Neural crest cell (in vitro differentiated cells): Measurements from ENCODE around the gene VPS4A. TPM values are rescaled to one million over a fixed set of nuclear protein-coding genes. Genes with fewer than 3 reads are reported as not detected.
A peak's percentile ranks its signal among the peaks of the same experiment; 100 is the strongest.

Experiments
- DNase-seq: peaks from one replicate; pipeline ENCODE4 v3.0.0; 2021; ENCODE audit warnings: low read depth, mixed read lengths, low spot score
- H3K27ac Mint-ChIP-seq: one replicate; pipeline ENCODE4 v1.8.0; 2021; ENCODE audit warnings: mild to moderate bottlenecking, mixed read lengths; ENCODE audit not compliant: unreplicated experiment
- H3K27me3 Mint-ChIP-seq: 2 replicates; pipeline ENCODE4 v1.8.0; 2021; ENCODE audit warnings: low read depth, mild to moderate bottlenecking, mixed read lengths
- H3K36me3 Mint-ChIP-seq: 2 replicates; pipeline ENCODE4 v1.8.0; 2021; ENCODE audit warnings: low read depth, mild to moderate bottlenecking, mixed read lengths
- H3K4me1 Mint-ChIP-seq: 2 replicates; pipeline ENCODE4 v1.8.0; 2021; ENCODE audit warnings: mixed read lengths
- H3K4me3 Mint-ChIP-seq: one replicate; pipeline ENCODE4 v1.8.0; 2021; ENCODE audit warnings: mild to moderate bottlenecking, mixed read lengths
- H3K9me3 Mint-ChIP-seq: 2 replicates; pipeline ENCODE4 v1.8.0; 2021; ENCODE audit warnings: mixed read lengths
- CTCF ChIP-seq: fragments of 200-600 bp; sonication (generic); conservative IDR thresholded peaks from 2 replicates; pipeline ENCODE4 v1.5.0; 2021; ENCODE audit warnings: antibody characterized with exemption, mild to moderate bottlenecking
- total RNA-seq: library from RNA; stranded (reverse); gene quantifications from 2 replicates; pipeline ENCODE4 v1.2.1, GENCODE V29; 2021

The VPS4A gene
- total RNA-seq, 1 donor from 2014 or later = 35.3 TPM

DNA sequence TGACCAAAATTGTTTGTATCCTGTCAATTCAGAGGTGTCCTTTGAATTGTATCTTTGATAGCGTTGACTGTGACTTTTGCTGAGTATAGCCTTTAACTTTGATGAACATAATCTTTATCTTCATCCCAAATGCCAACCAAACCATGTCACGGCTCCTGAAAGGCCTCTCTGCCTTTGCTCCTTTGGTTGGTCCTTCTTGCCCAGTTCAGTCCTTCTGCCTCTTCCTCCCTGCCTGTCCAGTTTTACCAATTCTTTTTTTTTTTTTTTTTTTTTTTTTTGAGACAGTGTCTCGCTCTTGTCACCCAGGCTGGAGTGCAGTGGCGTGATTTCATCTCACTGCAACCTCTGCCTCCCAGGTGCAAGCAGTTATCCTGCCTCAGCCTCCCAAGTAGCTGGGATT, 12.9 kb upstream of the VPS4A start:
- Mint-ChIP-seq H3K9me3 (no peaks in the 10 kb centered on the region), H3K36me3 (peaks cover 6% of the 10 kb centered on the region), H3K4me3 (no peak overlapping the region), H3K27ac (peak overlapping the region; percentile 62), H3K4me1 (no peaks in the 10 kb centered on the region), H3K27me3 (no peaks in the 10 kb centered on the region)
- TF ChIP-seq CTCF = no peak
- DNase-seq = no peak

- no peaks in the 10 kb centered on the region for H3K4me1 Mint-ChIP-seq
- no peak overlapping the region for H3K4me3 Mint-ChIP-seq
- peaks cover 6% of the 10 kb centered on the region for H3K36me3 Mint-ChIP-seq
- TF ChIP-seq CTCF = no peak
- no peaks in the 10 kb centered on the region for H3K27me3 Mint-ChIP-seq
- H3K27ac Mint-ChIP-seq = peak overlapping the region; percentile 90
- no peaks in the 10 kb centered on the region for H3K9me3 Mint-ChIP-seq
- DNase-seq = no peak
Observed at GRCh38 chr16:69301187-69301586, 10.0 kb upstream of the VPS4A start.

DNA sequence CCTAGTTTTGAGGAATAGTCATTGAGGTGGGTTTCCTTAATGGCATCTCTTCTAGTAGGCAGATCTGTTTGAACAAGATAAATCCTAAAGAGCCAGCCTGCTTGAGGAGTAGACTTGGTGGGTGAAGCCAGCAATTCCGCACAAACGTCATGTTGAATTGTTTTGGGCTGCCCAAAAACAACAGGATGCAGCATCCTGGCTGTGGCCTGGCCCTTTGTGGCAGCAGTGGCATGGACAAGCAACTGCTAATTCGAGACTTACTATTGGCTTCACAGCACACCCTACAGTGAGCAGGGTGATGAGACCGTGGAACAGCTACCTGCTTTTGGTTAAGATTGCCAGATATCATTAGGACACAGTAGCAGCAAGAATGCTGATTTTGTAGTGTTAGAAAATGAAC, 9.3 kb upstream of the VPS4A start:
- Mint-ChIP-seq H3K27ac (no peak overlapping the region), H3K4me1 (no peaks in the 10 kb centered on the region), H3K9me3 (no peaks in the 10 kb centered on the region), H3K36me3 (peaks cover 6% of the 10 kb centered on the region), H3K27me3 (no peaks in the 10 kb centered on the region), H3K4me3 (no peak overlapping the region)
- TF ChIP-seq CTCF = no peak
- no peak for DNase-seq

- Mint-ChIP-seq H3K36me3 (peaks cover 6% of the 10 kb centered on the region), H3K27me3 (no peaks in the 10 kb centered on the region), H3K4me3 (no peak overlapping the region), H3K4me1 (no peaks in the 10 kb centered on the region), H3K27ac (peak overlapping the region; percentile 2), H3K9me3 (no peaks in the 10 kb centered on the region)
- DNase-seq = no peak
- no peak for TF ChIP-seq CTCF
Observed at GRCh38 chr16:69302301-69302700, 8.8 kb upstream of the VPS4A start.

GRCh38 chr16:69306031-69306430, 5.1 kb upstream of the VPS4A start:
- Mint-ChIP-seq H3K4me3 (no peak overlapping the region), H3K9me3 (no peaks in the 10 kb centered on the region), H3K4me1 (peaks cover 8% of the 10 kb centered on the region), H3K36me3 (peaks cover 6% of the 10 kb centered on the region), H3K27me3 (no peaks in the 10 kb centered on the region), H3K27ac (no peak overlapping the region)
- no peak for TF ChIP-seq CTCF
- DNase-seq = no peak

- Mint-ChIP-seq H3K36me3 (peaks cover 5% of the 10 kb centered on the region), H3K4me3 (no peak overlapping the region), H3K4me1 (peaks cover 11% of the 10 kb centered on the region), H3K27ac (no peak overlapping the region), H3K27me3 (no peaks in the 10 kb centered on the region), H3K9me3 (no peaks in the 10 kb centered on the region)
- no peak for DNase-seq
- no peak for TF ChIP-seq CTCF
Observed at GRCh38 chr16:69307091-69307490, 4.1 kb upstream of the VPS4A start.
